GM19043 (cell line): ENCODE data around the gene UNC13D.
A peak's percentile ranks its signal among the peaks of the same experiment; 100 is the strongest.

Experiments
- ATAC-seq: cut with Tn5 transposase; IDR thresholded peaks from one replicate; pipeline ENCODE4 v1.9.1; 2021; ENCODE audit warnings: low read depth; ENCODE audit not compliant: unreplicated experiment

The UNC13D gene

GRCh38 chr17:75808905-75809621 lies 35.1 kb downstream of the UNC13D start:
- no peak for ATAC-seq

- no peak for ATAC-seq
These were observed 35.7 kb downstream of the UNC13D start for GRCh38 chr17:75808549-75808904.

- no peak for ATAC-seq
These were observed 36.3 kb downstream of the UNC13D start for GRCh38 chr17:75807861-75808260.

- ATAC-seq, result no peak
These were observed 37.2 kb downstream of the UNC13D start for GRCh38 chr17:75806822-75807500.

GRCh38 chr17:75803883-75804282 lies 40.3 kb downstream of the UNC13D start:
- no peak for ATAC-seq

- ATAC-seq, result no peak
These were observed 44.8 kb downstream of the UNC13D start for GRCh38 chr17:75799402-75799801.

GRCh38 chr17:75795820-75796607 lies 48.2 kb downstream of the UNC13D start:
- no peak for ATAC-seq

- no peak for ATAC-seq
These were observed 50.7 kb downstream of the UNC13D start for GRCh38 chr17:75793460-75793859.

GRCh38 chr17:75791254-75791653 lies 53.0 kb downstream of the UNC13D start:
- no peak for ATAC-seq

- no peak for ATAC-seq
These were observed 59.0 kb downstream of the UNC13D start for GRCh38 chr17:75785016-75785890.

GRCh38 chr17:75784473-75785015 lies 59.7 kb downstream of the UNC13D start, which contains the start of gene UNK:
Gene UNK, plus strand, starts transcription at chr17:75784806. Its CDS starts 75 bp downstream, at chr17:75784881.
- no peak for ATAC-seq

GRCh38 chr17:75783803-75784472 lies 60.3 kb downstream of the UNC13D start:
- ATAC-seq, result no peak

GRCh38 chr17:75783069-75783783 lies 61.0 kb downstream of the UNC13D start:
- ATAC-seq, result no peak

- no peak for ATAC-seq
These were observed 64.0 kb downstream of the UNC13D start for GRCh38 chr17:75779987-75780889.

- ATAC-seq, result peak; percentile 65
These were observed 64.8 kb downstream of the UNC13D start for GRCh38 chr17:75779250-75779986.

GRCh38 chr17:75778861-75779249 lies 65.3 kb downstream of the UNC13D start:
- no peak for ATAC-seq
